Left ventricle myocardium inferior (tissue), 1 donor: ENCODE data around the gene AEBP2. TPM values are rescaled to one million over a fixed set of nuclear protein-coding genes. Genes with fewer than 3 reads are reported as not detected.

ENCODE experiments used
- DNase-seq: peaks from one replicate; pipeline ENCODE4 v3.0.0-alpha.2; 2020
- H3K27ac ChIP-seq: fragments of 200-600 bp; replicated peaks from 2 replicates; pipeline ENCODE4 v1.8.0; 2021
- H3K27me3 ChIP-seq: fragments of 200-600 bp; 2 replicates; pipeline ENCODE4 v1.8.0; 2021; ENCODE audit warnings: low read depth
- H3K36me3 ChIP-seq: fragments of 200-600 bp; 2 replicates; pipeline ENCODE4 v1.8.0; 2021
- H3K4me1 ChIP-seq: fragments of 200-600 bp; 2 replicates; pipeline ENCODE4 v1.8.0; 2021
- H3K4me3 ChIP-seq: fragments of 200-600 bp; 2 replicates; pipeline ENCODE4 v1.8.0; 2021; ENCODE audit warnings: mild to moderate bottlenecking, moderate library complexity
- H3K9me3 ChIP-seq: fragments of 200-600 bp; replicated peaks from 2 replicates; pipeline ENCODE4 v1.8.0; 2021
- CTCF ChIP-seq: fragments of 200-600 bp; IDR thresholded peaks from 2 replicates; pipeline ENCODE4 v1.8.0; 2021; ENCODE audit warnings: antibody characterized with exemption, mild to moderate bottlenecking, borderline replicate concordance
- intact Hi-C: fragments of 100-400 bp; cut with micrococcal nuclease; formaldehyde crosslinking; loops from one replicate; pipeline ENCODE4 v1.11.0; 2022
- total RNA-seq: library from RNA; stranded (reverse); fragmentation: NEBNext Ultra II Directional; extraction: Animal tissue kit (Norgen Biotek cat#: 25700); gene quantifications from one replicate; pipeline ENCODE4 v1.2.1, GENCODE V29; 2021
- donor health status: DM: no; HTN: yes; CAD: no; lungs with severe emphysema.

The AEBP2 gene
- total RNA-seq, 1 donor from 2014 or later = 22.8 TPM

- DNase-seq = no peak
- intact Hi-C loops = no loop called here
- TF ChIP-seq CTCF = no peak
- Histone ChIP-seq H3K27me3 (no peaks in the 10 kb centered on the region), H3K4me1 (peaks cover 7% of the 10 kb centered on the region), H3K4me3 (no peak overlapping the region), H3K36me3 (peaks cover 57% of the 10 kb centered on the region), H3K27ac (no peak overlapping the region), H3K9me3 (no peaks in the 10 kb centered on the region)
Observed at GRCh38 chr12:19499030-19499429, 59.7 kb downstream of the AEBP2 start.

GRCh38 chr12:19506497-19506896, 67.2 kb downstream of the AEBP2 start:
- Histone ChIP-seq H3K27ac (no peak overlapping the region), H3K27me3 (no peaks in the 10 kb centered on the region), H3K4me3 (no peak overlapping the region), H3K4me1 (peaks cover 30% of the 10 kb centered on the region), H3K36me3 (peaks cover 13% of the 10 kb centered on the region), H3K9me3 (no peaks in the 10 kb centered on the region)
- no peak for DNase-seq
- intact Hi-C loops = no loop called here
- no peak for TF ChIP-seq CTCF

- peaks cover 12% of the 10 kb centered on the region for H3K36me3 ChIP-seq
- DNase-seq = no peak
- H3K27ac ChIP-seq = no peak overlapping the region
- H3K4me3 ChIP-seq = no peak overlapping the region
- peaks cover 31% of the 10 kb centered on the region for H3K4me1 ChIP-seq
- intact Hi-C loops = no loop called here
- peak; percentile 56 for TF ChIP-seq CTCF
- no peaks in the 10 kb centered on the region for H3K27me3 ChIP-seq
- no peaks in the 10 kb centered on the region for H3K9me3 ChIP-seq
Observed at GRCh38 chr12:19507823-19508222, 68.5 kb downstream of the AEBP2 start.

- no peak overlapping the region for H3K4me3 ChIP-seq
- H3K4me1 ChIP-seq = peaks cover 31% of the 10 kb centered on the region
- no peak overlapping the region for H3K27ac ChIP-seq
- intact Hi-C loops = no loop called here
- H3K27me3 ChIP-seq = no peaks in the 10 kb centered on the region
- TF ChIP-seq CTCF = no peak
- no peak for DNase-seq
- no peaks in the 10 kb centered on the region for H3K9me3 ChIP-seq
- H3K36me3 ChIP-seq = peaks cover 25% of the 10 kb centered on the region
Observed at GRCh38 chr12:19510461-19510860, 71.2 kb downstream of the AEBP2 start.

GRCh38 chr12:19515179-19515578, 75.9 kb downstream of the AEBP2 start:
- intact Hi-C loops = no loop called here
- no peak overlapping the region for H3K4me3 ChIP-seq
- peaks cover 30% of the 10 kb centered on the region for H3K36me3 ChIP-seq
- no peaks in the 10 kb centered on the region for H3K9me3 ChIP-seq
- H3K27ac ChIP-seq = no peak overlapping the region
- no peak for TF ChIP-seq CTCF
- peaks cover 14% of the 10 kb centered on the region for H3K4me1 ChIP-seq
- no peaks in the 10 kb centered on the region for H3K27me3 ChIP-seq
- DNase-seq = no peak

- H3K36me3 ChIP-seq = peaks cover 26% of the 10 kb centered on the region
- TF ChIP-seq CTCF = no peak
- H3K4me3 ChIP-seq = no peak overlapping the region
Observed at GRCh38 chr12:19517583-19517982, 78.3 kb downstream of the AEBP2 start.

More at GRCh38 chr12:19517583-19517982, 78.3 kb downstream of the AEBP2 start:
- Histone ChIP-seq H3K27ac (no peak overlapping the region), H3K9me3 (no peaks in the 10 kb centered on the region), H3K27me3 (no peaks in the 10 kb centered on the region), H3K4me1 (peaks cover 6% of the 10 kb centered on the region)
- no peak for DNase-seq
- intact Hi-C loops = no loop called here
